GM18511 (cell line): ENCODE data around the gene SEC23A.
A peak's percentile ranks its signal among the peaks of the same experiment; 100 is the strongest.
"Not testable (repeated sequence)": the region's sequence is repeated elsewhere in the genome, so short reads cannot be mapped to it uniquely, and the experiment has no call there.

ENCODE experiments used
- ATAC-seq: cut with Tn5 transposase; IDR thresholded peaks from one replicate; pipeline ENCODE4 v1.9.1; 2021; ENCODE audit warnings: mild to moderate bottlenecking, moderate library complexity; ENCODE audit not compliant: unreplicated experiment

Gene SEC23A

DNA sequence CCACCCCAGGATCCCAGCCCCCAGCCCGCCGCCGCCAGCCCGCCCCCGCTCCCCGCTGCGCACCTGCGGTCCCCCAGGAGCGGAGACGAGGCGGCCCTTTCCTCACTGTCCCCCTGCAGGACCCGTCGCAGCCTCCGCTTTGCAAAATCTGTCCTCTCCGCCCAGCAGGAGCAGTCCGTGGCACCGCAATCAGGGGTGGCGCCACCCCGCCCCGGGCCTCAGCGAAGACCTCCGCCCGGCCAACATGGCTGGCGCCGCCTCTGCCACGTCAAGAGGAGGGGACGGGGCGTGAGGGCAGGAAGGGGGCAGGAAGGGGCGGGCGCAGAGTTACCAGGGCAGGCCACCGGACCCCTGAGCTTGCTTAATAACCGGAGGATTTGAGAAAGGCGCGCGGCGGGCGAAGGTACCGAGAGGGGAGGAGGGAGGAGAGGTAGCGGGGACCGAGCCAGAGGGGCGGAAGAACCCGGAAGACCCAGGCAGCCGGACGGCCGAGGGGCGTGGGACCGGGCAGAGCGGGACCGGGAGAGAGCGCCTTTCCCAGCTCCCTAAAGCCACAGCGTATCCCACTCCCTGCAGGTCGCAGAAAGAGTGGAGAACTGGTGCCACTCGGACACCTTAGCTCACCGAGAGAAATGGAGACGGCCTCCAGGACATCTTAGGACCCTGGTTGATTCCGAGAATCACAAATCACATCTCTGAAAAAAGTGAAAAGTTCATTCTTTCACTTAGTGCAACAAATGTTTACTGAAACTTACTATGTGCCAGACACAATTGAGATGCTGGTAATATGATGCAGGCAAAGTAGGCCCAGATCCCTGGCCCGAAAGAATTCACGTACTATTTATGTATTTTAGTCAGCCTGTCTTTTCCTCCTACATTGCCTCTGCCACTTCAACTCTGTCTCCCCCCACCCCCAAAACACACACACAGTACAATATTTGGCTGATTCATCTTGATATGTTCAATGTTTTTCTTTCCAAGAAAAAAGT lies at the start of gene SEC23A:
Gene SEC23A, minus strand, starts transcription at position 267 of the 989 bp plus-strand sequence. CDS start 7,117 bp downstream, outside the sequence.
- peak; percentile 93 for ATAC-seq

DNA sequence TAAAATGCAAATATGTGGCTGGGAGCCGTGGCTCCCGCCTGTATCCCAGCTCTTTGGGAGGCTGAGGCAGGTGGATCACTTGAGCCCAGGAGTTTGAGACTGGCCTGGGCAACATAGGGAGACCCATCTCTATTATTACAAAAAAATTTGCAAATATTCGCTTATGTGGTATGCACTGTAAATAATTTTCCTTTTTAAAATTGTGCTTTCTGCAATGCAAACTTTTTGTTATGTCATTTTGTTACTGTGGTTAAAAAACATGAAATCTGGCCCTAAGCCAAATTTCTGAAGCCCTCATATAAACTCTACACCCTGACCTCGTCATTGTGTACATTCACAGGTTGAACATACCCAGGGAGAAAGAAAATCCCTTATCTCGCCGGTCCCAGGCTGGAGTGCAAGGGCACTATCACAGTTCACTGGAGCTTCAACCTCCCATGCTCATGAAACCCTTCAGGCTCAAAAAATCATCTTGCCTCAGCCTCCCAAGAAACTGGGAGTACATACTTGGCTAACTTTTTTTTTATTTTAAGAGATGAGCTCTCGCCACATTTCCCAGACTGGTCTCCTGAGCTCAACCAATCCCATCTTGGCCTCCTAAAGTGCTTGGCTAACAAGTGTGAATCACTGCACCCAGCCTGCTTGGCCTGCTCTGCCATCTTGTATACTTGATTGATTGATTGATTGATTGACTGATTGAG lies 42.4 kb upstream of the SEC23A start:
- no peak for ATAC-seq

DNA sequence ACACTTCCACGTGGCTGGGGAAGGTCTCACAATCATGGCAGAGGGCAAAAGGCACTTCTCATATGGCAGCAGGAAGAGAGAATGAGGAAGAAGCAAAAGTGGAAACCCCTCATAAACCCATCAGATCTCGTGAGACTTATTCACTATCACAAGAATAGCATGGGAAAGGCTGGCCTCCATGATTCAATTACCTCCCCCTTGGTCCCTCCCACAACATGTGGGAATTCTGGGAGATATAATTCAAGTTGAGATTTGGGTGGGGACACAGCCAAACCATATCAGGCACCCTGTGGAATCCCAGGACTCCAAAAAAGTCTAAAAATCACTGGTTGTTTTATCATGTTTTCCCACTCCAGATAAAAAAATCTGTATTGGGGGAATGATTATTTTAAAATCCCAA lies 40.2 kb upstream of the SEC23A start:
- not testable (repeated sequence) for ATAC-seq

DNA sequence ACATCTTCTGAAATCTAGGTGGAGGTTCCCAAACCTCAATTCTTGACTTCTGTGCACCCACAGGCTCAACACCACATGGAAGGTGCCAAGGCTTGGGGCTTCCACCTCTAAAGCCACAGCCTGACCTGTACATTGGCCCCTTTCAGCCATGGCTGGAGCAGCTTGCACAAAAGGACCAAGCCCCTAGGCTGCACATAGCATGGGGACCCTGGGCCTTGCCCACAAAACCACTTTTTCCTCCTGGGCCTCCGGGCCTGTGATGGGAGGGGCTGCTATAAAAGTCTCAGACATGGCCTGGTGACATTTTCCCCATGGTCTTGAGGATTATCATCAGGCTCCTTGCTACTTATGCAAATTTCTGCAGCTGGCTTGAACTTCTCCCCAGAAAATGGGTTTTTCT lies 38.6 kb upstream of the SEC23A start:
- not testable (repeated sequence) for ATAC-seq

DNA sequence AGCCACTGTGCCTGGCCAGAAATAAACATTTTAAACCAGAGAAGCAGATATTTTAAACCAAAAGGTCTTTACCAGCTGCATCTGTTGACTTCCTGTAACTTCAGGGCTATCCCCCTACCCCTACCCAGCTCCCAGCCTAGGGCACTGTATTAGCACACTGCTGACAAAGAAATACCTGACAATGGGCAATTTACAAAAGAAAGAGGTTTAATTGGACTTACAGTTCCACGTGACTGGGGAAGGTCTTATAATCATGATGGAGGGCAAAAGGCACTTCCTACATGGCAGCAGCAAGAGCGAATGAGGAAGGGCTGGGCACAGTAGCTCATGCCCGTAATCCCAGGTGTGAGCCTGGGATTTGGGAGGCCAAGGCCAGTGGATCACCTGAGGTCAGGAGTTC lies 37.1 kb upstream of the SEC23A start:
- ATAC-seq: no peak

DNA sequence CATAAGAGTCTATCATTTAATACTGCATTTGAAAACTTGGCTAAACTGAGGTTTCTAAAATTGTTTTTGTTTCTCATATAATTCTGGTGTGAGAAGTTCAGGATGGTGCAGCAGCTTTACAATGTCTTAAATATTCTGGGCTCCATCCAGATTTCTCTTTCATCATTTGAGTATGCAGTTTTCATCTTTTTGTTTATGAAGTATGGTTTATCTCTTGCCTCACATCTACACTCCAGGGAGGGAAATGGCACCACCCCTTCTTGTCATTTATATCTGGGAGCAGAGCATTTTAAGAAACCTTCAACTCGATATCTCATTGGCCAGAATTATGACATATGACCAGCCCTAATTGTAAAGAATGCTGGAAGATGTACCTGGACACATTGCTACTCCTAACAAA lies 35.4 kb upstream of the SEC23A start:
- ATAC-seq: no peak

DNA sequence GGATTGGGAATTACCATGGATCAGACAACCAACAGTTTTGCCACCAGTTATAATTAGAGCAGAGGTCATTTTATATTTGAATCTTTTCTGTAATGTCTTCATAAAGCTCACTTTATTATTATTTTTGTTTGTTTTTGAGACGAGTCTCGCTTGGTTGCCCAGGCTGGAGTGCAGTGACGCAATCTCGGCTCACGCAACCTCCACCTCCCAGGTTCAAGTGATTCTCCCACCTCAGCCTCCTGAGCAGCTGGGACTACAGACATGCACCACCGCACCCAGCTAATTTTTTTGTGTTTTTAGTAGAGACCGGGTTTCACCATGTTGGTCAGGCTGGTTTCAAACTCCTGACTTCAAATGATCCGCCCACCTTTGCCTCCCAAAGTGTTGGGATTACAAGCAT lies 34.8 kb upstream of the SEC23A start:
- ATAC-seq: not testable (repeated sequence)

DNA sequence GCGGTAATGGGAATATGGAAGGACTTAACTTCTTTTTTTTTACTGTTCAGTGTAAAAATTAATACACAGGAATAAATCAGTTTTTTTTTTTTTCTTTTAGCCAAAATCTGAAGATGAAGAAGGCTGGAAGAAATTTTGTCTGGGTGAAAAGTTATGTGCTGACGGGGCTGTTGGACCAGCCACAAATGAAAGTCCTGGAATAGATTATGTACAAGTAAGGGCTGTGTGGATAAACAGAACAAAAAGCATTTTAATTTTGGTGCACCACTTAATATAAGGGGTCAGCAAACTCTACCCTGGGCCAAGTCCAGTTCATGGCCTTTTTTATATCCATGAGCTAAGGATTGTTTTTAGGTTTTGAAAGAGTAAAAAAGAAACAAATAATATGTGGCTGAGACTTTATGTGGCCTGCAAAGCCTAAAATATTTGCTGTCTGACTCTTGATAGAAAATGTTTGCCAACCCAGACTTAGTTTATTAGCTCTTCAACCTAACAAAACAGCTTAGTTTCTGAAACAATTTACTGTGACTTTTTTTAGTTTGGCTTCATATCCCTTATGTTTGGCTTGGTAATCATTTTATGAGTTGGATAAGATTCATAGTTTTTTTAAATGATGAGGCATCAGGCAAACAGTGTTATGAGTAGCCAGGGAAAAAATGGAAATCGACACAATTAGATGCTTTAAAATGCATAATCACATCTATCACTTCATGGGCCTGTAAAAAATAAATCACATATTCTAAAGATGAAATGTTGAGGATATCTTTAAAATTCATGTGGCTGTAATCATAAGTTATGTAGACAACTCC lies 19.5 kb upstream of the SEC23A start:
- ATAC-seq: no peak

DNA sequence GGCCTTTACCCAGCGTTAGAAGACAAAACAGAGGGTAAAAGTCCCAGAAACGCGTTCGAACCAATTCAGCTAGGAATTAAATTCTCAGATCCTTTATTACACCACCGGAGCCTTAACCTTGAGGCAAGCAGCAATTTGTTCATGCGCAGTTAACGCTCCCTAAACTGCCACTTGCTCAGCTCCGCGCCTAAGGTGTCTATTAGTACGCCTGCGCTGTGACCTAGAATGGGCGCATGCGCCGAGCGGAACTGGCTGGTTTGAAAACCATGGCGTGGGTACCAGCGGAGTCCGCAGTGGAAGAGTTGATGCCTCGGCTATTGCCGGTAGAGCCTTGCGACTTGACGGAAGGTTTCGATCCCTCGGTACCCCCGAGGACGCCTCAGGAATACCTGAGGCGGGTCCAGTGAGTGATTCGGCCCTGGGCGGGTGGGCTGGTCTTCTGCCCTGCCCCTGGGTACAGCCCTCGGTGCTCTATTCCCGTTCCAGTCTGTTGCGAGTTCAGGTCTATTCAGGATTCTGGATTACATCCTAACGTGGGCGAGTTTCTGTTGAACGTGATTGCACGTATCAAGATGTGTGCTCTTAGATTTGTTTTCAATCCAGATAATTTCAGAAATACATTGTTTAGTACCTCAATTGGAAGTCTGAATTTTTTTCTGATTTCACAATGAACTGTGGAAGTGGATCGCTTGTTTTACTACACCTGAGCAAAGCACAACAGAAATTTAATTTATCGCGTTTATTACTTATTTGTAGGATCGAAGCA lies 11.2 kb upstream of the SEC23A start, which contains the start of gene GEMIN2:
Gene GEMIN2, plus strand, starts transcription at position 251 of the 766 bp plus-strand sequence. Its CDS starts 16 bp downstream, at position 267.
- peak; percentile 89 for ATAC-seq

DNA sequence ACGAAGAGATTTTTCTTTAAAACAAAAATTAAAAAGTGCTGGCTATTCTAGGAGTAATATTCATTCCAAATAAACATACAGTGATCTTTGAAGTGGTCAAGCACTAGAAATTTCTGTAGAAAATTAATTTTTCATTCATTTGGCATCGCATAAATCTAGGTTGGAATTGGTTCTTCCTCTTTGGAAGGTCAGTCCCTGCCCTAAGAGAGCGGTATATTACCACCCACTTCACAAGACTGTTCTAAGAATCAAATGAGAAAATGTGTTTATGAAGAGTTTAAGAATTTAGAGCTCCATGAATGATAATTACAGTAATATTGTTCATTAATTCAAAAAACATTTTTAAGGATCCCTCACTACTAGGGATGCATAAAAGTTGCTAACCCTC lies 10.6 kb upstream of the SEC23A start:
- ATAC-seq: no peak

DNA sequence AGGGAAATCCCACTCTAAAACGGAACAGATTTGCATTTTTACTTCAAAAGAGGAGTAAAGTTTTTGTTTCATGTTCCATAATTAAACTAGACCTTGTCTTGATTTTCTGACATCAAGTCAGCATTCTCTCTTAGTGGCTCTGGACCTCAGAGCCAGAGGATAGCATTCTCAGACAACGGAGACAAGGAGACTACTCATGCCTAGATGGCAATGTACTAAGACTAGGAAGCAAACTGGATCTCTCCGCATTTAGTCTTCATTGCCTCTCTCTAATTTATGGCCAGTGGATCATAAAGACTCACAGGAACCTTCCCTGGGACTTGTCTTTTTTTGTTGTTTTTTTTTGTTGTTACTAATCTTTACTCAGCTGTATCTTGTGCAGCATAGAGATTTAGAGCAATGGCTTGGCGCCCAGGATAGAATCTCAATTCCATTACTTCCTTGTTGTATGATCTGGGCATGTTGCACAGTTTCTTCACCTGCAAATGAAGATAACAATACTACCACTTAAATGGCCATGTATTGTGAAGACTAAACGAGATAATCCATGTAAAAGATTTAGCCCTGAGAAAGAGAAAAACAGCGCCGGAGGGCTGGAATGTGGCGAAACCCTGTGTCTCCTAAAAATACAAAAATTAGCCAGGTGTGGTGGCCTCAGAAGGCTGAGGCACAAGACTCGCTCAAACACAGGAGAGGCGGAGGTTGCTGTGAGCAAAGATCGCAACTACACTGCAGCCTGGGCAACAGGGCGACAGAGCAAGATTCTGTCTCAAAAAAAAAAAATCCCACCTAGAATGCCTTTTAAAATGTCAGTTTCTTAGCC lies 7.1 kb upstream of the SEC23A start:
- ATAC-seq: no peak

DNA sequence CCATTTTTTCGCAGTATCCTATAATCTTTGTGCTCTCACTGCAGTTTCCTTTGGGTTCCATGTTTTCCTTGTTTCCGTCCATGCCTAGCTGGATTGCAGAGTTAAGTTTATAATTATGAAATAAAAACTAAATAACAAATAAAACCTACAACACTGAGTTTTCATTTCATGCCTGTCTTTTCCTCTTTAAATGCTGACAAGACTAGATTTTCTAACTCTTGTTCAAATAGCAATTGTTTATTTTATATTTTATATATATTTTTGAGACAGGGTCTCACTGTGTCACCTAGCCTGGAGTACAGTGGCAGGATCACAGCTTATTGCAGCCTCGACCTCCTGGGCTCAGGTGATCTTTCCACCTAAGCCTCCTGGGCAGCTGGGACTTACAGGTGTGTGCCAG lies 5.8 kb upstream of the SEC23A start:
- no peak for ATAC-seq

DNA sequence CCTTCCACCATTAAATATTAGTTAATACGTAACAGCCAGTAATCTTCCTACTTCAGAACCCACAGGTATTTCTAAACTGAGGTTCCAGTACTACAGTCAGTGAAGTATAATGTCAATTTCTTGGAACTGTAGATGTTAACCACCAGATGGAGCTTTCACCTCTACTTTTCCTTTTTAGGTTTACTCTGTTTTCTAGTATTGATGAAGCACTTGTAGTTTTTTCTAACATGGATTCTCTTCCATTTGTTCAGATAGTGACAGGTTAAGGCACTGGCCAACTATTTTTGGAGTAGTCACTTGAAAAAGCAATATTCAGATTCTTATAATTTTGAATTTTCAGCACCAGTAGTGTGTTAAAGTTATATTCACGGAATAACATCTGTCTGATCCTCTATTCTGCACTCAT lies 4.6 kb upstream of the SEC23A start:
- ATAC-seq: no peak

DNA sequence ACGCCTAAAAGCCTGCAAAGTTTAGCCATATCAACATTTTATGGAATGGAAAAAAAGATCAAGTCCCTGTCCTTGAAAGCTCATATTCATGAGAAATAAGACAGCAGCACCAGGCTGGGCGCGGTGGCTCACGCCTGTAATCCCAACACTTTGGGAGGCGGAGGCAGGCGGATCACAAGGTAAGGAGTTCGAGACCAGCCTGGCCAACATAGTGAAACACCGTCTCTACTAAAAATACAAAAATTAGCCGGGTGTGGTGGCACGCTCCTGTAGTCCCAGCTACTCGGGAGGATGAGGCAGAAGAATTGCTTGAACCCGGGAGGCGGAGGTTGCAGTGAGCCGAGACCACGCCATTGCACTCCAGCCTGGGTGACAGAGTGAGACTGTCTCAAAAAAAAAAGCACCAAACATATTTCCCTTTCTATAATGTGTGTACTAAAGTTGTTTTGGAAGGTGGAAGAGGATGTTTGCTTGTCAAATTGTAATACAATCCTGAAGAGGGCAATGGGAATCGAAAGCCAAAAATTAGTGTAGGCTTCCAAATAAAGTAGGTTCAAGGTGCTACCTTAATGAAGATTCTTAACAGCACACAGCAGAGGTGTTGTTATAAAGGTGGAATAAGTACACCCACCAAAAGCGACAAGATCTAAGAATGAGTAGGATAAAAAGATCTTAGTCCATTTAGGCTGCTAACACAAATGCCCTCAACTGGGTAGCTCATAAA lies 1.2 kb upstream of the SEC23A start:
- ATAC-seq: not testable (repeated sequence)

DNA sequence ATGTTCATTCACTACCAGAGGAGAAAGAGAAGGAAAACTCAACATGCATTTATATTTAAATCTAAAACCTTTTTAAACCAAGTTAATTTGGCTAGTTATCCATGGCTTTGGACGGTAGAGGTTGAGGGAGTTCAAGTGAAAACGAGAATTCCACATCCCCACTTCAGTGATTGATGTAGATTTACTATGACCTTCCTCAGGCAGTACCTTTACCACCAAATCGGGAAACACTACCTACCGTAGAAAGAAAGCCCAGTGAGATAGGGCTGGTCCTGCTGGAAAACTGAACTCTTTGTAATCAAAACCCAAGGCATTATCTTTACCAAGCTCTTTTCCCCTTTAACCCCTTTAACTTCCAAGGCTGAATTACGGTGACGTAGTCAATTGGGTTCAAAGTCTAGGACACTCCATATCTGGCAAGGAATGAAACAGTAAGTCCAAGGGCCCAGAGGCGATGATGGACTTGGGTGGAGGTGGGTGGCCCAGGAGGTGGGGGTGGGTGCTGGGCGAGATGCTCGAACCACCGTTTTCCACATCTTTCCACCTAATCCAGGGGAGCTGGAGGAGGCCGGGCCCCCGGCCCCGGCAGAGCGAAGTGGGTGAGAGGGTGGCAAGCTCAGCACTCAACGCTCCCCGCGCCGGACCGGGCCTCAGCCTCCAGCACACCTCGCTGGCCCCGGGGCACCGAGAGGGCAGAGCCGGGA lies 618 bp downstream of the SEC23A start:
- peak; percentile 23 for ATAC-seq

DNA sequence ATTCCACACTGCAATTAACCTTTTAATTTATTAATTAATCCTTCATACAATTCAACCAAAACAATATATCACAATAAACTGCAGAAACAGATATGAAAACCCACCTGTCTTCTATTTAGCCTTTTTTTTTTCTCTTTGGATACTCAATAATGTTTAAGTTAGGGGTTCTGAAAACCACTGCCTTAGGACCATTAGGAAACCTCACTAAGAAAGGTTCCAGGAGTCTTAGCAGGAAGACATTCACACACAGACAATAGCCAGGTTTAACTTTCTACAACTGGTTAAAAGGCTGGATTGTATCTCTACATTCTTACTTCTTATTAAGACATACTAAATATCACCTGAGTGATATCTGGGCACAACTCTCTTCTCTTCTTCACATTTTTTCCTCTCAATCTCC lies 3.3 kb downstream of the SEC23A start:
- no peak for ATAC-seq

DNA sequence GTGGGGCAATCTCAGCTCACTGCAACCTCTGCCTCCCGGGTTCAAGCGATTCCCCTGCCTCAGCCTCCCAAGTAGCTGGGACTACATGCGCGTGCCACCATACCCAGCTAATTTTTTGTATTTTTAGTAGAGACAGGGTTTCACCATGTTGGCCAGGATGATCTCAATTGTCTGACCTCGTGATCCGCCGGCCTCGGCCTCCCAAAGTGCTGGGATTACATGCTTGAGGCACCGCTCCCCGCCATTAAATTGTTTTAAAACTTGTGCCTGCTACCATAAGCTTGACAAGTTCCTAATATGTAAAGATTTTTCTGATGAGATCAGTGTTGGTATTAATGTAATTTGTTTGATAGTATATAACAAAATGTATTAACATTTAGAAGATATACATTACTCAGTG lies 3.8 kb downstream of the SEC23A start:
- not testable (repeated sequence) for ATAC-seq

DNA sequence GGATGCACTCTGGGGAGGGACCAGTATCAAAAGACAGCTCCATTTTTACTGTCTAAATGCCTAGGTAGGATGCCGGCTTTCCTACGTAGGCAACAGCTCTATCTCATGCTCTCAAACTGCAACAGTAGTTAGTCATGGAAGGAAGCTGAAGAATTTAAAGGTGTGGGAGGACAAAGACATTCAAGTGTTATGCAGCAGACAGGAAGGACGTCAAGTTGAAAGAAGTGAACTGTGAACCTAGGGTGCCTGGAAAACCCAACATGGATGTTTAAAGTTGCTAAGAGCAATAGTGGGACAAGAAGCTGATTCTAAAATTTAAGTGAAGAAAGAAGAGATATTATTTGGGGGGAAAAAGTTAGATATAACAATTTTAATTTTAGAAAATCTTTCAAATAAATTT lies 5.9 kb downstream of the SEC23A start:
- ATAC-seq: no peak
